GM21576 (cell line): ENCODE measurements around the gene TMEM135.

Source experiments
- ATAC-seq: cut with Tn5 transposase; IDR thresholded peaks from one replicate; pipeline ENCODE4 v1.9.1; 2021; ENCODE audit warnings: mild to moderate bottlenecking, moderate library complexity; ENCODE audit not compliant: unreplicated experiment

TMEM135 gene

DNA sequence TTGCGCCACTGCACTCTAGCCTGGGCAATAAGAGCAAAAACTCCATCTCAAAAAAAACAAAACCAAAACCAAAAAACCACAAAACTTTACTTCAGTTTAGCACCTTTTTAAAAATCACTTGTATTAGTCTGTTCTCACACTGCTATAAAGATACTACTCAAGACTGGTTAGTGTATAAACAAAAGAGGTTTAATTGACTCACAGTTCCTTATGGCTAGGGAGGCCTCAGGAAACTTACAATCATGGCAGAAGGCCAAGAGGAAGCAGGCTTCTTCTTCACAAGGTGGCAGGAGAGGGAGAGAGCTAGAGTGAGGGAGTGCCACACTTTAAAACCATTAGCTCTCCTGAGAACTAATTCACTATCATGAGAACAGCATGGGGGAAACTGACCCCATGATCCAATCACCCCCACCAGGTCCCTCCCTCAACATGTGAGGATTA is 261.3 kb downstream of the TMEM135 start:
- ATAC-seq, result no peak

GRCh38 chr11:87300640-87301380 is 263.1 kb downstream of the TMEM135 start:
- ATAC-seq, result no peak

DNA sequence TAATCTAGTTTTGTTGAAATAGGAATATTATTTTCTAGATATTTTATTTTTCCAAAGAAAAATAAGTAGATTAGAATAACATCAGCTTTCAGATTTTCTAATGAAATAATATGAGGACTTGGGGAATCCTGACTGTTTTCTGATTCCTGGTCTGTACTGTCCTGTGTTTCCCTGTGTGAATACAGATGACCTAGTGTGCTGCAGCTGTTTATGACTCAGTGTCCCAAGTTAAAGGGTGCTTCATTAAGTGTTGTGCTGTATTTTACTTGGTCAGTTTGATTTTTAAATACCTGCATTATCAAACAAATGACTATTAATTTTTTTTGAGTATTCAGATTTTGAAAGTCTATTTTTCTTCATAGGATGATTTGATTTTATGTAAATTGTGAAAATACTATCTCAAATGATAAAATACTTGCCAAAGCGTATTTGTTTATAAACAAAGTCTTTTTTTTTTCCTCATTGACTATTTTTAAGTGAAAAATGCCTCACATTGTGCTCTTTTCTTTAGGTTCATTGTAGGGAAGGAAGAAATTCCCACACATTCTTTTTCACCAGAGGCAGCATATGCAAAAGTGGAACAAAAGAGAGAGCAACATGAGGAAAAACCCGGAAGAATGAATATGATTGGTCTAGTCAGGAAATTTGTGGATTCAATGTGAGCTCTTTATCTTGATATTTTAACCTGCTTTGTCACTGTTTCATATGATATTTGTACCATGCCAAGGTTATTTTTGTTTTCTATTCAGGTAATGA is 264.2 kb downstream of the TMEM135 start:
- ATAC-seq, result no peak

DNA sequence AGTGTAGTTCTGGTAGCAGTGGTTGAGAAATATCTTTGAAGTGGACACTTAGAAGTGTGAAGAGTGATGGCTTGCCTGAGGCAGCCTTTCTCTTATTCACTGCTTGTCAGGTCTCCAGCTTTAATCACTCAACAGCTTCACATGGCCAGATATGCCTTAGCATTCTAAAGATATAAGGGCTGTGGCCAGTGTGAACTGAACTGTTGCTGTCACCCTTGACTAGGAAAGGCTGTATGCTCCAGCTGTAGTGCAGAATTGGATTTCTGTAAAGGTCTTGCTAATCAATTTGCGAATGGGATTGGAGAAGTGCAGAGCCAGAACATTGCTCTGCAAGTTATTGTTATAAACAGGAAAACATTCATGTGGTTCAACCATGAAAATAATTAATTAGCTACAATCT is 266.7 kb downstream of the TMEM135 start:
- ATAC-seq, result no peak

DNA sequence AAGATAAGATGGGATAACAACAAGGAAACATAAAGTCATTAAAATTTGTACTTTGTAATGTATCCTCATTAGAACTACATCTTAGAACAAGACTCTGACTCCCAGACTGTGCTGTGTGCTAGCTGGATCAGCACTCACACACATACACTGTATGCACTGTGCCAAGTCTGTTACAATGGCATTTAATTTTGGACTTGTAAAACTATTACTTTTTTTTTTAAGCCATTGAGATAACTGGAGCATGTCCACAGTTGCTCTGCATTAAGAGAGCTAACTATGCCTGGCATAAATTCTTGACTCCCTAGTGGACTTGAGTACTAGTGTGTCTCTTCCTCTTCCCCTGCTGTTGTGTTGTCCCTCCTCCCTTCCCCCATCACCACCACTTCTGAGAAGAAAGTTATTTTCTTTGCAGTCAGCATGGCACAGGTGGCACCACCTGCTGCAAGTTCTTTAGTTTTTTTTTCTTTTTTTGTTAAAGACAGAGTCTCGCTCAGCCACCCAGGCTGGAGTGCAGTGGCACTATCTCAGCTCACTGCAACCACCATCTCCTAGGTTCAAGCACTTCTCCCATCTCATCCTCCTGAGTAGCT is 268.6 kb downstream of the TMEM135 start:
- ATAC-seq, result no peak

- no peak for ATAC-seq
Observed at GRCh38 chr11:87307101-87307500, 269.4 kb downstream of the TMEM135 start.

GRCh38 chr11:87315229-87315628 is 277.5 kb downstream of the TMEM135 start:
- ATAC-seq, result no peak

DNA sequence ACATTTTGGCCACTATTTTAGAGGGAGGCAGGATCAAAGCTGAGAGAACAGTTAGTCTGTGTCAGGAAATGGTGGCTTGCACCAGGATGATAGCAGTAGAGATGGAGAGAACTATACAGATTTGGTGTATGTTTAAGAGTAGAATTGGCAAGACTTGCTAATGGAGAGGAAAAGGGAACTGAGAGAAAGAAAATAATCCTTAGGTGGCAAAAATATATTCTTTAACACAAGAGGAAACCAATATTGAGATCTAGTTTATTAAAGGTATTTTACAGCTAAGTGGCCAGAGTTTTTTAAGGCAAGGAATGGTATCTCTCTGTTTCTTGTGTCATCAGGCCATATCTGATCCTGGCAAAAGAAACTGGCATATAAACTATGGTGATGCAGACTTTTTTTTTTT is 278.8 kb downstream of the TMEM135 start:
- no peak for ATAC-seq

DNA sequence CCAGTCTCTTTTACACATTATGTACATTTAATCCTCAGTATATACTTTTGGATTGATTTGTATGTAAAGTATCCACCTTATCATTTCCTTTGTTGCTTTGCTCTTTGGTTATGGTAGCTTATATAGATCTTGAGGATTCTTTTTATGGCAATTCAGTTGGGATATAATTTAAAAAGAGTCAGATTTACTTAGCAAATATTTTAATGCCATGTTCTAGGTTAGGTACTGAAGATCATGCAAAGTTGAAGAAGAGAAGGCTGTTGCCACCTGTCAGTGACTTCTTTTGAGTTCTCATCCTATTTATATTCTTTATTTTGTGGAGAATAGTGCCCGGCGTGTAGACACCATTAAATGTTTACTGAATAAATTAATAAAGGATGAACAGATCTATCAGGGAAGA is 279.7 kb downstream of the TMEM135 start:
- no peak for ATAC-seq

DNA sequence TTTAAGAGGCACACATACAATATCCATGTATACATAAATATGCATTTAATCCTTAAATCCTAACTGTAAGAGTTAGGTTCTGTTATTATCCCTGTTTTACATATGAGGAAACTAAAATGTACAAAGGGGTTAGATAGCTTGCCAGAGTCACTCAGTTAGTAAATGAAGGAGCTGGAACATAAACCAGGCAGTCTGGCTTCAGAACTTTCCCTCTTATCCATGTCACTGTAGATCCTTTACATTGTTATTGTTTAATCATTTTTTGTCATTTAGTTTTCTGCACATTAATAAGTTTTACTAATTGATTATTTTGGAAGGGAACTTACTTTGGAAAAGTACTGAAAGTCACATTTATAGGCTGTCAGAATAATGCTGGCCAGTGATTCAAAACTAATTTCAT is 282.4 kb downstream of the TMEM135 start:
- ATAC-seq, result no peak

DNA sequence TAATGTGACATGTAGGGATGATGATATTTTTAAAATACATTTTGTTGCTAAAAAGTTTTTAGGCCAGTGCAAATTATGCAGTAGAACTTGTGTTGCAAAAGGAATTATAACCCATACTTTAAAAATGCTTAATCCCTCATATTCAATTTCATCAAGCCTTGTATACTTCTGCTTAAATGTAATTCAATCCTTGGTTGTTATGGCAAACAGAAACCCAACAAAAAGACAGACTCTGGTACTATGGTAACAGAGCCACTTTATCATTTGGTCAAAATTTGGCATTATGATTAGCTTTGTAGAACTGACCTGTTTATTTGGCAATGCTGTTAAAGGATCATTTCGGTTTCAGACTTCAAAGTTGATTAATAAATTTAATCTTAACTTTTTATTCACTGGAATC is 284.8 kb downstream of the TMEM135 start:
- no peak for ATAC-seq

GRCh38 chr11:87323899-87324298 is 286.2 kb downstream of the TMEM135 start:
- ATAC-seq, result no peak

- peak; percentile 66 for ATAC-seq
Observed at GRCh38 chr11:87324817-87325489, 287.2 kb downstream of the TMEM135 start.

DNA sequence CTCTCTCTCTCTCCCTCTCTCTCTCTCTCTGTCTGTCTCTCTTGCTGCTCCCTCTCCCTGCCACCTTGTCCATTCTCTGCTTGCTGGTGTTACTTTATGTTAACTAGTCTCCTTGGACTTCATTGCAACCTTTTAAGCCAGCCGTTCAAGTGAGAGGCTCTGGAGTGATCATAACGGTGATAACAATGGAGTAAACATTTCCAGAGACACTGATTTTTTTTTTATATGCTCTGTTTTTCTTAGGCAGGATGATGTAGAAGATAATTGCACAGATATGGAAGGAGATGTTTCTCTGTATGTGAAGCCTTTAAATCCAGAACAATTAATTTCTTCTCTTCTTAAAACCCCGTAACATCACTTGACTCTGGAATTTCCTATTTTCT is 287.7 kb downstream of the TMEM135 start:
- no peak for ATAC-seq

DNA sequence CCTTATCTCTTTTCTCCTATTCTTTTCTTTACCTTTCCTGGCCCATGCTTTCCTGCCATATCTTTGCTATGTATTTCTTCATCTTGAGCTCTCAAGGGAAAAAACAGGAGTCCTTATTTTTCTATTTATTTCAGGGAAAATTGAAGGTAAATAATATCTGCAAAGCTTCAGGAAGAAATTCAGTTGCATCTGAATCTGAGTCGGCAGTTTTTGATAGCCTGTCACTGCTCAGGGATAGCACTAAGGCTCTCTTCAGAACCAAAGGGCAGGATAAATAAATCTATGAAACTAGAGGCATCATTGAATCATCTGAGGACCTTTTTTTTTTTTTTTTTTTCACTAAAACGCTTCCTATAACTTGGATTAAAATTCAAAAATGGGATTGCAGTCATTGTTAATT is 288.9 kb downstream of the TMEM135 start:
- ATAC-seq, result no peak

DNA sequence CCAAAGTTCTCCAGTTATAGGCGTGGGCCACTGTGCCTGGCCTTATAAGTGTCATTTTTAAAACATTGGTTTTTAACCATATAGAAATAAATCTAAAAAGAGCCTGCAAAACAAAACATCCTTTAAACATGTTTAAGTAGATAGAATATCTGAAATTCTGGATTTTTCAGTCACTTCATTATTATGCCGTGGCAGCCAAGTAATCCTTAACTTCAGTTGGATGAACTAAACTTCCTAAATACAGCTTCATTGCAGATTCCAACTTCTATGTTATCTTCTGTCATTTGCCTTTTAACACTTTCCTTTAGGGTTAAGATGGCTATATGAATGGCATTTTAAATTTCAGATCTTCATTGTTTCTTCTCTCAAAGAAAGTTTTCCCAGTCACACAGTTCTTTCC is 291.4 kb downstream of the TMEM135 start:
- ATAC-seq, result no peak

GRCh38 chr11:87330187-87330601 is 292.5 kb downstream of the TMEM135 start:
- no peak for ATAC-seq

DNA sequence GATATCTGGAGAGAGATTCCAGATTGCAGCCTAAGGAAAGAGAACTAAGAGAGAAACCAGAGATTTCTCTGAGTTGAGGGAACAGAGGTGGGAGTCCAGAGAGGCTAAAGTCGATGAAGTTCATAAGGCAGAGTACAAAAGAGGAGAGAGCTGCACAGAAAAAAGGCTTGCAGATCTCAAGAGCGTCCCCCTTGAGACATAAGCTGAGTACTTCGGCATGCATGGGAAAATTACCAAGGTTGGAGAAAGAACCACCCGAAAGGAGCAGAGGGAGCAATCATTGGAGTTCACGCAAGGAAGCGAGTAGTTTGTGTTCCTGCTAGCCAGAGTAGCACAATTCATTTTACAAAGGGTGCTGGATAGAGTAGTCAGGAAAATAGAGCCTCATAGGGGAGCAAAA is 293.5 kb downstream of the TMEM135 start:
- no peak for ATAC-seq

- no peak for ATAC-seq
Observed at GRCh38 chr11:87338046-87338639, 300.4 kb downstream of the TMEM135 start.

GRCh38 chr11:87339416-87339815 is 301.7 kb downstream of the TMEM135 start:
- ATAC-seq, result no peak

DNA sequence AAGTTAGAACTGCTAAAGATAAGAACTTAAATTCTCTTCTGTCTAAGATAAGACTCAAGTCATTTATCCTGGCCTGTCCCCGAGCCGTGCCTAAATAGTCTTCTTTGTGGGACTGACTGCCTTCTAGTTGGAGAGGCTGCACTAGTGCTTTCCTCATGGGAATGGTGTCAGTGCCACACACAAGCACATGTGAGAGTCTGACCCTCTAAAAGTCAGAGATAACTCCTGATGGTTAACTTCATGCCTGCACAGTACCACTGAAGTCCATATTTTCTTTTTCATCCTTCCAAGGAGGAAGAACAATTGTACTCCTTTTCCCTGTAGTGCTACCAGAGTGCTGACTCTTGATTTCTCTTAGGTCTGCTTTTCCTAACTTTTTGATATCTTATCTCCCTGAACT is 309.7 kb downstream of the TMEM135 start:
- no peak for ATAC-seq
